HG03521 (cell line): Measurements from ENCODE around the gene MACROD1.

Experiments used
- ATAC-seq: cut with Tn5 transposase; IDR thresholded peaks from one replicate; pipeline ENCODE4 v1.9.1; 2021; ENCODE audit warnings: mild to moderate bottlenecking, moderate library complexity; ENCODE audit not compliant: unreplicated experiment

The MACROD1 gene

GRCh38 chr11:64114231-64114630 lies 51.7 kb downstream of the MACROD1 start:
- no peak for ATAC-seq

DNA sequence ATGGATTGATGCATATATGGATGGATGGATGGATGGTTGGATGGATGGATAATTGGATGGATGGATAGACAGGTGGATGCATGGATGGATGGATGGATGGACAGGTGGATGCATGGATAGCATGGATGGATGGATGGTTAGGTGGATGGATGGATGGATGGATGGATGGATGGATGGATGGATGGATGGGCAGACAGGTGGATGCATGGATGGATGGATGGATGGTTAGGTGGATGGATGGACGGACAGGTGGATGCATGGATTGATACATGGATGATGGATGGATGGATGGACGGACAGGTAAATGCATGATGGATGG lies 52.5 kb downstream of the MACROD1 start:
- ATAC-seq = no peak

DNA sequence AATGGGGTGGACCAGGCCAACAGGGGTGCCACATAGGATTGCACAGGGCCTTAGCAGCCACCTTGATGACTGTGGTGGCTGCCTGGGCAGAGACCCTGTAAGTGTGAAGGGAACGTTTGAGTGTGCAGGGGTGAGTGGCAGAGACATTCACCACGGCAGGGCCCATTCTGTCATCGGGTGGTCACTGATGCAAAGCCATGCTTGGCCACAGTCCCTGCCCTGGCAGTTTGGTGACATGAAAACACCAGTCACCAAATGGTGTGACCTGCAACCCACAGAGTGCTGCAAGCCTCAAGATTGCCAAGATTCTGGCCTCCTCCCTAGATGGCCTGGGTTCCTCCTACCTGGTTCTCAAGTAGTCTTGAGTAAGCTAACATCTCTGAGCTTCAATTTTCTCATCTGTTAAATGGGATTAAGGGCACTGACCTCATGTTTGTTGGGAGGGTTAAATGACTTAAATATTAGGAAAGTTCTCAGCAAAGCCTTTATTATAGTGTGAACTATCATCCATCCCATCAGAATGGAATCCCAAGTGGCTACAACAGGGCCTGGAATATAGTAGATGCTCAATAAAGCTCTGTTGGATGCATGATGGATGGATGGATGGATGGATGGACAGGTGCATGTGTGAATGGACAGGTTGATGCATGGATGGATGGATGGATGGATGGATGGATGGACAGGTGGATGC lies 53.0 kb downstream of the MACROD1 start:
- ATAC-seq = no peak

GRCh38 chr11:64110465-64111375 lies 55.2 kb downstream of the MACROD1 start:
- ATAC-seq = no peak

- ATAC-seq = no peak
Observed at GRCh38 chr11:64109332-64109731, 56.6 kb downstream of the MACROD1 start.

GRCh38 chr11:64107303-64107702 lies 58.6 kb downstream of the MACROD1 start:
- no peak for ATAC-seq

DNA sequence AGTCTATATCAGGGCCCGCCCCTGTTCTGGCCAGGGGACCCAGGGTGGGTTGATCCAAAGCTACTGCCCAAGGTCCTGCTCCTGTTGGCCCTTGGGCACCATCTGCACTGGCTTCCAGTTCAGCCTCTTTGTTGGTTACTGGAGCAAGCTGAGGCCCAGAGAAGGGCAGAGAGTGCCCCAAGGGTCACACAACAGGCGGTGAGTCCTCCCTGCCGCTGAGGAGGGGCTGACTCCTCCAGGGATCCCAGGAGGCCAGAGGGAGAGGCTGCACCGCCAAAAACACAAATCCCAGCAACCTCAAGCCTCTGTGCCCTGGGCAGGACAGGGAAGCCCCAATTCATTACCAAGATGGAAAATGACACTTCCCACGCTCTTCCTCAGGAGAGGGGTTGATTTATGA lies 61.3 kb downstream of the MACROD1 start:
- ATAC-seq = no peak

- no peak for ATAC-seq
Observed at GRCh38 chr11:64103277-64103985, 62.5 kb downstream of the MACROD1 start.

DNA sequence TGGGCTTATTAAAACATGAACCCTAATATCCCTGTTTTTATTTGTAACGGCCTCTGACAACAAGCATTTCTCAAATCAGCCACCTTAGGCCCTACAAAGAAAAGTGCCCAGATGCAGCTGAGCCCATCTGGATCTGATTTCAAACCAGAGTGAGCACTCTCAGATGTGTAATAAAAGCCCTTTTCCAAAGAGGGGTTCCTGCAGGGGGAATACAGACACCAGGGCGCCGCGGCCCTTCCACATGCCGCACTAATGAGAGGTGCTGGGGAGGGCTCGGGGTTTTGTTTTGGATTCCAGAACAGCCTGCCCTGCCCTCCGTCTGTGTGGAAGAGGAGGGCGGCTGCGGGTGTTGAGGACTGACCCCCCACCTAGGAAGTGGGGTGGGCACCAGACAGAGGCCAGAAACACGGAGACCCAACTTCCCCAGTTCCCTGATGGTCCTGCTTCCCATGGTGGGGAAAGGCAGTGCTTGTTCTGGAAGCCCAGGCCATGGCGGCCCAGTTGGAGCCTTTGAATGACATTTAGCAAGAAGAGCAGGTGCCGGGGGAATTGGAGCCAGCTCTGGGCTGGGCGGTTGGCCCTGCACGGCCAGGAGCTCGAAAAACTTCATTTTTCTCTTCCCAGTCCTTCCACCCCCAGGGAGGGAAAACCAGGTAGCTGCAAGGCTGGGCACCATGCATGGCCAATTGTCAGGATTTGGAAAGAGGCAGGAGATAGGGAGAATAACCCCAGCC lies 63.7 kb downstream of the MACROD1 start:
- ATAC-seq = no peak

- no peak for ATAC-seq
Observed at GRCh38 chr11:64101461-64101860, 64.5 kb downstream of the MACROD1 start.

DNA sequence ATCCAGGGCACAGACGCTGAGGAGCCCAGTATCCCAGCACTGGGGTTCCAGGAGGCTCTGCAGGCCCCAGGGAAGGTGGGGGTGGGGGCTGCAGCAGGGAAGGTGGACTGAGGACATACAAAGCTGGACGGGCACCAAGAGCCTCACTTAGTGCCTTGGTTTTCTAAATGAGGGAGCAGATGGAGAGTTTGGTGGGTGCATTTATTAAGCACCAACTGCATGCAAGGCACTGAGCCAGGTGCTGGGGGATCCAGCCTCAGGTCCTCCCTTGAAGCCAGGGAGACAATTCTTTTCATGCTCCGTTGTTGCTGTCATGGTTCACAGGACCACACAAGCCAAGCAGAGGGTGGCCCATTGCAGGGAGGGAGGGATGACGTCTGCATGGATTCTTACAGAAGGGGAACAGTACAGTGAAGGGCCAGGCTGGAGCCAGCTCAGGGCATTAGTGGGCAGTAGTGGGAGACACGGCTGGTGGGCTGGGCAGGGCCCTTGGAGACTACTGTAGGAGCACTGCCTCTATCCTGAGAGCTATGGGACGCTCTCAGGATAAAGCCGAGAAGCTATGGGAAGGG lies 65.0 kb downstream of the MACROD1 start:
- ATAC-seq = no peak

GRCh38 chr11:64100360-64100759 lies 65.6 kb downstream of the MACROD1 start:
- no peak for ATAC-seq

DNA sequence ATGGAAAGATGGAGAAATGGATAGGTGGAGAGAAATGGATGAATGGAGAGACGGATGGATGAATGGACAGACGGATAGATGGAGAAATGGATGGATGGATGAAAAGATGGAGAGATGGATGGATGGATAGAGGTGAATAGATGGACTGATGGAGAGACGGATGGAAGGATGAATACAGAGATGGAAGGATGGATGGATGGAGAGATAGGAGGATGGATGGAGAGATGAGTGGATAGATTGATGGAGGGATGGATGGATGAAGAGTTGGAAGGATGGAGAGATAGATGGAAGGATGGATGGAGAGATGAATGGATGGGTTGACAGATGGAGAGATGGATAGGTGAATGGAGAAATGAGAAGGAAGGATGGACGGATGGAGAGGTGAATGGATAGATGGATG lies 66.5 kb downstream of the MACROD1 start:
- no peak for ATAC-seq

DNA sequence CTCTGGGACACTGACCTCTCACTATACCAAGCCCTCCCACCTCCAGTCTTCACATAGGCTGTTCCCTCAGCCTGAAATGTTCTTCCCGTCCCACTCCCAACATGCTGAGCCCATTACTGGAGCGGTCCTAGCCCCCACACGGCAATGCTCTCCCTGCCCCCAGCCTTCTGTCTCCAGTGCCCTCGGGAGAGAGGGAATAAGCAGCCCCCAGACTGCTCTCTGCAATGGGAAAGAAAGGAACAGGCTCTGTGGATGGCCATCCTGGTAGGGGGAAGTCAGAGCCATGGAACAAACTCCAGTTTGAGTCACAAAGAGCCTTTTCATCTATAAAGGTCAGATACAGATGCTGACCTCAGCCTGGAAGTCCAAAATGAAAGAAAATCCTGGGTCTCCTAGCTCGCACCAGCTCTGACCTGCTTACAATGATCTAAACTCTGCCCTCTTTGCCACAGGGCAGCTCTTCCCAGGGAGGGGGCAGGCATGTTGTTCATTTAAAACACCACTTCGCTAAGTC lies 67.5 kb downstream of the MACROD1 start:
- no peak for ATAC-seq

DNA sequence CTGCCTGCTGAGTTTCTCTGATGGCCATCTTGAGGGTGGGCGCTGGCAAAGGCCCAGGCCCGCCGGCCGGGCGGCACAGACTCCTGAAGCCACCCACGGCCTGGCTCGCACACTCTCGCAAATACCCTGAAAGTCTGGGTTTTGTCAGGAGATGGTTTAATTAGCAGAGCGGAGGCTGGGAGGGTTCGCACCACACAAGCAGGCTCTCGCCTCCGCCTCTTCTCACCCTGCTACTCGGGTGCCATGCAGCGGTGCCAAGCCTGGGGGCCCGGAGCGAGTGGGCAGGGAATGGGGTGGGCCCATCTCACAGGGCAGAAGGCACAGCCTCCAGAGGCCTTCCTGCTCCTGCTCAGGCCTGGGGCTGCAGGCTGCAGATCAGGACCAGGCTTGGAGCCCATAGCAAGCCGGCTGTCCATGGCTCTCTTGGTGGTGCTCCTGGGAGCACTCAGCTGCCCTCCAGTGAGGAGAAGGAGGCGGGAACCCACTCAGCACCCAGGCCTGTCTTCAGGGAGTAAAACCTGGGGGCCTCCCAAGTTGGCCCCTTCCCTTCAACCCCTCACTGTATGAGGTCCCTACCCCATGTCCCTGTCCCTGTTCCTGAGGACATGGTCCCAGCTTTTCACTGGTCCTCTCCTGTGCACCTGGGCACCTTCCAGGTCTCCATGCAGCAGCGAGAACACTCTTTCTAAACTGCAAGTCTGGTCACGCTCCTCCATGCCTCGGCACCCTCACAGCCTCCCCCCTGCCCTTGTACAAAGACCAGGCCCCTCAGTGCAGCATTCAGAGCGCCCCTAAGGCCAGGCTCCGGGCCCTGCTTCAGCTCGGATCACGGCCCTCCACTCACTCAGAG lies 68.2 kb downstream of the MACROD1 start:
- no peak for ATAC-seq

- no peak for ATAC-seq
Observed at GRCh38 chr11:64096835-64097234, 69.1 kb downstream of the MACROD1 start.

DNA sequence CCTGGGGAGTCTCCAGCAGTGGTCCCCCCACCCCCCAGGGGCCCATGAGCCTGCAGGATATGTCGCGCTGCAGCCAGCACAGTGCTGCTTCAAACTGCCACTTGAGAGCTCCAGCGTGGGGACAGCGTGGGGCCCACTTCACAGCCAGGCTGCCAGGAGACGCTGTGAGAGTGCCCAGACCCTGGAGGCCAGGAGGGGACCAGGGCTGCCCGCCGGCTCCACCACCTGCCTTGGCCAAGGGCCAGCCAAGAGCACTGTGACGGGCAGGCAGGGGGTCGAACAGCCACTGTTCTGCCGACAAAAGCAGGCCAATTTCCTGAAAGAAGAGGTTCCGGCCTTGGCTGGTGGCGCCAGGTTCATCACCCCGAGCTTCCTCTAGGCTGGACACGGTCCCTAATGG lies 70.0 kb downstream of the MACROD1 start:
- ATAC-seq = no peak

GRCh38 chr11:64095273-64095817 lies 70.6 kb downstream of the MACROD1 start:
- ATAC-seq = no peak
